Stimulated activated CD4-positive, alpha-beta T cell treated with anti-CD3 and anti-CD28 coated beads, TNF-alpha, amount 100 ng/mL, for 24 hours (primary cell): ENCODE measurements around the gene MFSD12.

Source experiments
- DNase-seq, 3 experiments: peaks; one replicate each; pipeline ENCODE4 v3.0.0-alpha.2; 2020; ENCODE audit warnings: low read depth in 3 of 3

MFSD12 gene

DNA sequence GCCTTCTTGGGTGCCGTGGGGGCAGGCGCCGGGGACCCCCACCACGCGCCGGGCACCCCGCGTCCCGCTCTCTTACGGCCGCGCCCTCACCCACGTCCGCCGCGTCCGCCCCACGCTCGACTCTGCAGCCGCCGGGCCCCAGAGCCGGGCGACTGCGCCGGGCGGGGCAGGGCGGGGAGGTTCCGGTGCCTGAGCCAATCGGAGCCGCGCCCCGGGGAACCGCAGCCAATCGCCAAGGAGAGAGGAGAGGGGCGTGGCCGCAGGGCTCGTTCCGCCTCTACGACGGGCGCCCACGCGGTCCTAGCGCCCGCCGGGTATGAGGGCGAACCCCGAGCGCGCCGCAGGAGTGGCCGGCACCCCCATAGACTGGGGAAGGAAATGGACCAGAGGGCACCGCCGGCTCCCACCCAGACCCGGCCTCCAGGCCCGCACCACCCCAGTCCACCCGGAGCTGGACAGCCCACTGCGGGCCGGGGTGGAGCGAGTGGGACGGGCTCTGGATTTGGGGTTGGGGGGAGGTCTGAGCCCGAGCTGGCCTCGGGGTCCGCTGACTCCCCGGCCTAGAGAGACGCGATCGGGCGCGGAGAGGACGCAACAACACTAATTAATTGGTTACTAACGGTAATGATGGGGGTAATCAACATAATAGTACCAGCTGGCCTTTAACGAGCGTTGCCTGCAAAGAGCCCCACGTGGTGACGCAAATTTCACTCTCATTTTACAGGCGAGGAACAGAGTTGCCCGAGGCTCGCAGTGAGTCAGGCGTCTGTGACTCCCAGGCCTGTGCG lies at the start of gene MFSD12:
MFSD12 (minus strand) TSS at position 126 of the 788 bp plus-strand sequence. CDS start 183 bp downstream, outside the sequence.
- peak; percentile 90 to 96 (median 94) for DNase-seq

DNA sequence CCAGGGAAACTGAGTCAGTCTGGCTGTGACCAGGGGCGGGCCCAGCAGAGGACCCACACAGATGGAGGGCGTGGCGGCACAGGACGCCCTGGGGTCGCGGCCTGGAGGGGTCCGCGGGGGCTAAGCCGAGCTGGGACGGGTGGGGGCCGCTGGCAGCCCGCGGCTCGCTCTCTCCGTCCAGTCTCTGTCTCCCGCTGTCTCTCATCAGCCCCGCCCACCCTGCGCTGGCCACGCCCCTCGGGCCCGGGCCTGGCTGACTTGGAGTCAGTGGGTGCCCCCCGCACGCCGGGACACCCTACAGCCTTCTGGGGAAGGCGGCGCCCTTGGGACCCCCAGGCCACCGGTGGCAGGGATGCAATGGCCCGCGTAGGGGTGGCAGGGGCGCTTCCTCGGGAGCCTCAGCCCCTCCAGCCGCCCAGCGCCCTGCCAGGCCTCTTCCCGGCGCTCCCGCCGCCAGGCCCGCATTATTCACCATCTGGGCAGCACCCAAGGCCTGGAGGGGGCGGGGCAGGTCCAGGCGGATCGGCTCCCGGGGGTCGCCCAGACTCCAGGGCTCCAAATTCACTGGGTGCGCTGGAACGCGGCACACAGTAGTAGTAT lies 49.4 kb upstream of the MFSD12 start, which contains the start of gene TBXA2R:
TBXA2R (minus strand) TSS at position 186 of the 600 bp plus-strand sequence. CDS start 6,241 bp downstream, outside the sequence.
- DNase-seq, result peak; percentile 38 to 70 (median 45)

DNA sequence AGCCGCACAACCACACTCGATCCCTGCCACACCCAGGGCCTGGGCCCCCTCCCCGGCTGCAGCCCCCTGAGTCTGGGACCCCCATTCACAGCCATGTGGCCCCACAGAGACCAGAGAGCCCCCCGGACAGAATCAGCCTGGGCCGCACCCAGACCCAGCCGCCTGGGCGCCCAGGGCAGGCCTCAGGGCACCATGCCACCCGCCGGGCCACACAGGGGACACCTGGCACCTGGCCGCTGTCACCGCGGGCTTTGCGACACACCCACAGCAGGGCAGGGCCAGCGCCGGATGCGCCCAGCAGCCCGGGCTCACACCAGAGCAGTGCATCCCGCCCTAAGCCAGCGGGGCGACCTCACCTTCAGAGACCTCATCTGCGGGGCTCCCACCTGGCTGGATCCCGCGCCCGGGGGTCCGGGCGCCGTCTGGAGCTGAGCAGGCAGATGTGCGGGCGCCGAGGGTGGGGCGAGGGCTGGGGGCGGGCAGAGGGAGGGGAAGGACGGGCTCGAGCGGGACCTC lies 48.8 kb upstream of the MFSD12 start:
- DNase-seq, result no peak

DNA sequence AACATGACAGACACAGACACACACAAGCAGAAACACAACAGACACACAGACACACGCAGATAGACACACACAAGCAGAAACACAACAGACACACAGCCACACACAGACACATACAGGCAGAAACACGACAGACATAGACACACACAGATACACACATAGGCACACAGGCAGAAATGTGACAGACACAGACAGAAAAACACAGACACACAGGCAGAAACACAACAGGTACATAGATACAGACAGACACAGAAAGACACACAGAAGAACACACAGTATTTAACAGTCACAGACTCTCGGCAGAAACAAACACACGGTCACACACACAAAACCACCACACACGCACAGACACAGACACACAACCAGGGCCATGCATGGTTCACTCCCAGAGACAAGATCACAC lies 48.4 kb upstream of the MFSD12 start:
- no peak for DNase-seq

DNA sequence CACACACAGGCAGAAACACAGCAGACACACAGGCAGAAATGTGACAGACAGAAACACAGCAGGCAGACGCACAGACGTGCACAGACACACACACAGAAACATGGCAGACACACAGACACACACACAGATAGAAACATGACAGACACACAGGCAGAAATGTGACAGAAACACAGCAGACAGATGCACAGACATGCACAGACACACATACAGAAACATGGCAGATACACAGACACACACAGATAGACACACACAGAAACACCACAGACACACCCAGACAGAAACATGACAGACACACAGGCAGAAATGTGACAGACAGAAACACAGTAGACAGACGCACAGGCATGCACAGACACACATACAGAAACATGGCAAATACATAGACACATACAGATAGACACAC lies 48.0 kb upstream of the MFSD12 start:
- no peak for DNase-seq

DNA sequence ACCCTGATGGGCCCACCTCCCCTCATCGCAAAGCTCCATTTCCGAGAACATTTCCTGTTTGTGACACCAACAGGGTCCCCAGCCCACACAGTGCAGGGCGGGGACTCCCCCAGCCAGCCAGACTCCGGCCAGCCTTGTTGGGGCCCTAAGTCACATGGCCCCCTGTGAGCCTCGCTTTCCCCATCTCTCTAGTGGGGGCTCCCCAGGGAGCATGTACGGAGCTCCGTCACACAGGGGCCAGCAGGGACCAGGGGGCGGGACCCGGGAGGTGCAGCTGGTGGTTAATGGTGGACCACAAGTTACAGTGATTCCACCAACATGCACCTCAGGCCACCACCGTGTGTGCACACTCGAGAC lies 47.6 kb upstream of the MFSD12 start:
- no peak for DNase-seq

DNA sequence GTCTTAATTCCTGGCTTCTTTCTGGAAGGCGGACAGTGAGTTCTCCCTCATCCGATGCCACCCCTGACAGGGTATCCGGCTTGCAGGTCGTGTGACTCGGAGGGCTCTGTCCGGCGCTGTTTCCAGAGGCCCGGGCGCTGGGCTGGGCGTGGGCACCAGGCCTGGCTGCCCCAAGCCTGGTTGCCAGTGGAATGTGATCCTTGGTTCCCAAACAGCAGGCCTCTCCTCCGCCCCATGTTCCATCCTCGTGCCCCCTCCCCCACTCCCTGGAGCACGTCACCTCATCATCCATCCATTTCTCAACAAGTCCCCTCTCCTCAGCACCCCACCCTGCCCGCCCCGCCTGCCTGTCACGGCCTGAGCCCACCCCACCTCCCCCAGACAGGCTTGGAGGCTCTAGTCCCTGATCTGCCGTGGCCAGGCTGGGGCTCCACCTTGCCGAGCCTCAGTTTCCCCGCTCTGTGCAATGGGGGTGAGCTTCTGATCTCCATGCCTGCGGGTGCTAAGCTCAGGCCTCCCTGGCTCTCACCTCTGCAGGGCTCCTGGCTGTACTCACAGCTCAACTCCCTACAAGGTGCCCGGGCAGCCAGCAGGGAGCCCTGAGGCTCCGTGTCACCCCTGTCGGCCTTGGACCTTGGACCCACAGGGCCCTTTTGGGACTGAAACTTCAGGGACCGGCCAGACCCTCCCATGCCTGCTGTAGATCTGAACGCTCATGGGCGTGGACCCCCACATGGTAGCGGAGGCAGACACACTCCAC lies 47.0 kb upstream of the MFSD12 start:
- no peak for DNase-seq

DNA sequence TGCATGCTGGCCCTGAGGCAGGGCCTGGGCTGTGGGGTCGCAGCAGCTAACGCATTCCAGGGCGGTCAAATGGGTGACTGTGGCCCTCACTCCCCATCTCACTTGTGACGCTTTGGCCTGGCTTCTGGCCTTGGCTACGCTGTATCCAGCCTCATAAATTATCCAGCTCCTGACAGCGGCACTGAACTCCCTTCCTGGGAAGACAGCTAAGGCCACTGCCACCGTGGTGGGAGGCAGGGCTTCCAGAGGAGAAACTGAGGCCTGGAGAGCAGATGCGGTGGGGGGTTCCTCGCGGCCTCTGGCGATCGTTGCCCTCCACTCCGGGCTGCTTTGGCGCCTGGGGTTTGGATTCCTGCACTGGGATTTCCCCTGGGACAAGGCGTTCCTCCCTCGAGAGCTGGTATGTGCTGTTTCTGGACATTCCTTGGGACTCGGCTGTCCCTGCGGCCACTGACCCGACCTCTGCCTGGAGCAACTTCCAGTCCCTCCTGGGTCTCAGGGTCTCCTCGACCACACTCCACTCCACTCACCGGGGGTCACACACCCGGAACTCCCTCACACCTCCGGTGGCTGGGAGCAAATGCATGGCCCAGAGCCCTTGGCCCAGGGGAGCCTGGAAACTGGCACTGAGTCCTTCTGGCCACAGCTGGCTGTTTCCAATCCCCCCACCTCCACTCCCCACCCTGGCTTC lies 45.9 kb upstream of the MFSD12 start:
- DNase-seq, result no peak

DNA sequence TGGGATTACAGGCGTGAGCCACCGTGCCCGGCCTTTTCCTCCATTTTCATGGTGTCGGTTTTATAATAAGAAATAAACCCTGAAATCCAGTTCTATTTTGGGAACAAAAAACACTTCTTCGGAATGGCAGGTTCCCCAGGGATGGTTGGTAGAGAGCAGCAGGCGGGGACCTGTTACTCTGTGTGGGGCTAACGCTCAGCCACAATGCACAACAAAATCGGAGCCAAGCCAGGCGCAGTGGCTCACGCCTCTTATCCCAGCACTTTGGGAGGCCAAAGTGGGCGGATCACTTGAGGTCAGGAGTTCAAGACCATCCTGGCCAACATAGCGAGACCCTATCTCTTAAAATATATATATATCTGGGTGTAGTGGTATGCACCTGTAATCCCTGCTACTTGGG lies 43.6 kb upstream of the MFSD12 start:
- DNase-seq, result no peak

DNA sequence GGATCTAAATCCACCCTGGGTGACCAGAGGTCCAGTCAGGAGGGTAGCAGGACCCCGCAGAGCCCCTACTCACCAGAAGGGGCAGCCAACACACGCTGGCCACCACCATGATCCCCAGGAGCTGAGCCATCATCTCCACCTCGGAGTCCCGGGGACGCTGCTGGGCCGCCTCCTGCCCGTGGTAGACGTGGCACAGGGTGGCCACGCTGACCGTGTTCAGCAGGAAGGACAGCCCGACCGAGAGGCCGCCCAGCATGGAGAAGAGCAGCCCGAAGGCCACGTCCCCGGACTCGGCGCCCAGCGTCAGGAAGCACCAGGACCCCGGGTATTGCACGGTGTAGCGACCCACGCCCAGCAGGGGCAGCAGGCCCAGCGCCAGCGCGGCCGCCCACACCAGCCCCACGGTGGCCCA lies 42.4 kb upstream of the MFSD12 start:
- DNase-seq, result no peak

DNA sequence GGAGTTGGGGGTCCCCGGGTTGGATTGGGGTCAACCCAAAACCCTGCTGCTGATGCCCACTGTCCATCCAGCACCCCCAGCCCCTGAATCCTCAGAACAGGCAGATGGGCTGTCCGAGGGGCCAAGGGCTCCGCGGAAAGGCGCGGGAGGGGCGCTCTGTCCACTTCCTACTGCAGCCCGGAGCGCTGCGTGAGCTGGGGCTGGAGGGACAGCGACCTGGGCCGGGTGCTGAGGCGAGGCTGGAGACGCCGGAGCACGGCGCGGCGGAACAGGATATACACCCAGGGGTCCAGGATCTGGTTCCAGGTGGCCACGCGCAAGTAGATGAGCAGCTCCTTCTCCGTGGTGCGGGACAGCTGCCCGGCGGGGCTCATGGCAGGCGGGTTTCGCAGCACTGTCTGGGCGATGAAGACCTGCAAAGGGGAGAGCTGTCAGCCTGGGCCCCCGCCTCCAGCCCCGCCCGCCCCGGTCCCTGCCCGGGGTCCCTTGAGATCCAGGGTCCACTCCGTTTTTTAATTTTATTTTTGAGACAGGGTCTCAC lies 38.2 kb upstream of the MFSD12 start:
- no peak for DNase-seq

DNA sequence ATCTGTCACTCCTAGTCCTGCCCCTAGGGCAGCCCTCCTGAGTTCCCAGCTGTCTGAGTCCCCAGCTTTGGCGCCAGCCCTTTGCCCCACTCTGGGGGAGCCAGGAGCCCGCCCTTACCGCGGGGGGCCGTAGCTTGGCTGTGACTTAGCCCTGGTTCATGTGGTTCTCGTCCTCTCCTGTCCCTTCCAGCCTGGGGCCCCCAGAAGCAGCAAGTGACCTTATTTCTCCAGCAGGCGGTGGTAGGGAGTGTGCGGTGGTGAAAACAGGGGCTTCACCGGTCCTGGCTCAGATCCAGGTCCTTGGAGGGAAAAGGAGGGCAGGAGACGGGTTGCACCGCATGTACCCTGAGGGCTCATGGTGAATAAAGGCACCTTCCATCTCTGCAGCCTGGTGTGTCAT lies 35.8 kb upstream of the MFSD12 start:
- no peak for DNase-seq

DNA sequence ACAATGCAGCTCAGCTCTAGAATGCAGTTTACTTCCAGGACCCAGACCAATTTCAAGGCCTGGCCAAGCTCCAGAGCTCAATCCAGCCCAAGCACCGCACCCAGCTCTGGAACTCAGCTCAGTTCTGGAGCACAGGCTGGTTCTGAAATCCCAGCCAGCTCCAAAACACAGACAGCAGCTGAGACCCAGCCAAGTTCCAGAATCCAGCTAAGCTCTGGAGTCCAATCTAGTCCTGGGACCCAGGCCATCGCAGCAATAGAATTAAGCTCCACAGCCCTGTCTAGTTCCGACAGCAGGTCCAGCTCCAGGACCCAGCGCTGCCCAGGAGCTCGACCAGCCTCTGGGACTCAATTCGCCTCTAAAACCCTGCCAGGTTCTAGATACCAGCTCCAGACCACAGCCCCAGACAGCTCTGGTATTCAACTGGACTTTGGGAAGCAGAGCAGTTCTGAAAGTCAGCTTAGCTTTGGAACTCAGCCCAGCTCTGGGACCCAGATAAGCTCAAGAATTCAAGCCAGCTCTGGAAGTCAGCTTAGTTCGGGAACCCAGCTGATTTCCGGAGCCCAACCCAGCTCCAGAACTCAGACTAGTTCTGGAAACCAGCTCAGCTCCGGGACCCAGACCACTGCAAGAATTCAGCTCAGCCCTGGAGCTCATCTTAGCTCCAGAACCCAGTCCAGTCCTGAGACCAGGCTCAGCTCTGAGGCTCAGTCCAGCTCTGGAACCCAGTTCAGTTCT lies 34.7 kb upstream of the MFSD12 start:
- no peak for DNase-seq

DNA sequence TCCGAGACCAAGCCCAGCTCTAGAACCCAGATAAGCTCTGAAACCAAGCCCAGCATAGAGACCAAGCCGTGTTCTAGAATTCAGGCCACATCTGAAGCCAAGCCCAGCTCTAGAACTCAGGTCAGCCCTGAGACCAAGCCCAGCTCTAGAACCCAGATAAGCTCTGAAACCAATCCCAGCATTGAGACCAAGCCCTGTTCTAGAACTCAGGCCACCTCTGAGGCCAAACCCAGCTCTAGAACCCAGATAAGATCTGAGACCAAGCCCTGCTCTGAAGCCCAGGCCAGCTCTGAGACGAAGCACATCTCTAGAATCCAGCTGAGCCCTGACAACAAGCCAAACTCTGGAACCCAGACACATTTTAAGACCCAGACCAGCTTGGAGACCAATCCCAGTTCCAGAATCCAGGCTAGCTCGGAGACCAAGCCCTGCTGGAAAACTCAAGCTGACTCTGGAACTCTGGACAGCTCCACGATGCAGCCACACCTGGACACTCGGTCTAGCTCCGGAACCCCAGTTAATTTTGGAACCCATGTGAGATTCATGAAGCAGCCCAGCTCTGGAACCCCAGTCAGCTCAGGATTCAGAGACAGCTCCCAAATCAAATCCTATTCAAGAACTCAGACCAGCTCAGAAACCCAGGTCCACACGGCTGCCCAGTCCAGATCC lies 33.7 kb upstream of the MFSD12 start:
- no peak for DNase-seq

DNA sequence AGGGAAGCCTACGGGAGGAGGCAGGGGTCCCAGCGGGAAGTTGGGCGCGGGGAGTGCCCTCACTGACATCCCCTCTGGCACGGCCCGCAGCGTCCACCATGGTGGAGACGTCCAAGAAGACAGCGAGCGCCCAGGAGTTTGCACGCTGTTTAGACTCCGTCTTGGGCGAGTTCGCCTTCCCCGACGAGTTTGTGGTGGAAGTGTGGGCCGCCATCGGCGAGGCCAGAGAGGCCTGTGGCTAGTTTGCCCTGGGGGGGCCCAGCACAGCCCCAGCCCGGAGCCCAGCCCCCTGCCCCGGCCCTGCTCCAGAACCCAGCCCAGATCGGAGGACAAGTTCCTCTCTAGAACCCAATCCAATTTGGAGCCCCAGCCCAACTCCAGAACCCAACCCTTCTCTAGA lies 32.6 kb upstream of the MFSD12 start:
- no peak for DNase-seq

DNA sequence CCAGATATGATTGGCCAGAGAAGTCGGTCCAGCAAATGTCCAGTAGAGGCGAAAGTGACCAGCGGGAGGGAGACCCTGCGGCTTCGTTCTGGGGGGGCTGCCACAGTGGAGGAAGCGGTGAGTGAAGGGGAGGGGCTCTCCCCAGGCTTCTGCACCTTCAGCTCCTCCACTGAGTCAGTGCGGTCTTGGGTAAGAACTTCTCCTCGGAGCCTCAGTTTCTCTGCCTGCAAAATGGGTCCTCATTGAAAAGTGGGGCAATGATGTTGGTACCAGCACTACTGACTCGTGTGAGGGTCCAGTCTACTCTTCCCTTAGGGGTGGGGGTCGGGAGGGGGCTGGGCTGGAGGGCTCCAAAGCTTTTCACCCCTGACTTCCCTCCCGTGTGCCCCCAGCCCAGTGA lies 32.1 kb upstream of the MFSD12 start:
- DNase-seq, result no peak

DNA sequence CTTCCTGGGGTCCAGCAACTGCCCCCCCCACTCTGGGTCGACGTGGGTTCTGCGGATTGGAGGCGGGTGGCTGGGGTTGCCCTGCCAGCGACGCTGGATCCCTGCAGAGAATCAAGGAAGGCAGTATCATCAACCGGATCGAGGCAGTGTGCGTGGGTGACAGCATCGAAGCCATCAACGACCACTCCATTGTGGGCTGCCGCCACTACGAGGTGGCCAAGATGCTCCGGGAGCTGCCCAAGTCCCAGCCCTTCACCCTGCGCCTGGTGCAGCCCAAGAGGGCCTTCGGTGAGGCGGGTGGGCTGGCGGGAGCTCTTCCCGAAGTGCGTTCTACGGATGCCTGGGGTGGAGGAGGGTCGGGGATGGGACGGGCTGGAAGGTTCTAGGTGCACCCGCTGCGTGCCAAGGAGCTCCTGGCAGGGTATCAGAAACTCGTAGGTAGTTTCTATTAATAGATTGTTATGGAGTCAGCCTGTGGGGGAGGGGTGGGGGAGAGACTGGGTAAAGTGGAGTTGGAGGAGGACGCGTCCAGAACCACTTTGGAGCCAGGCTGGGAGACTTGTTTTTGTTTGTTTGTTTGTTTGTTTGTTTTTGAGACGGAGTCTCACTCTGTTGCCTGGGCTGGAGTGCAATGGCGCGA lies 29.4 kb upstream of the MFSD12 start:
- no peak for DNase-seq

DNA sequence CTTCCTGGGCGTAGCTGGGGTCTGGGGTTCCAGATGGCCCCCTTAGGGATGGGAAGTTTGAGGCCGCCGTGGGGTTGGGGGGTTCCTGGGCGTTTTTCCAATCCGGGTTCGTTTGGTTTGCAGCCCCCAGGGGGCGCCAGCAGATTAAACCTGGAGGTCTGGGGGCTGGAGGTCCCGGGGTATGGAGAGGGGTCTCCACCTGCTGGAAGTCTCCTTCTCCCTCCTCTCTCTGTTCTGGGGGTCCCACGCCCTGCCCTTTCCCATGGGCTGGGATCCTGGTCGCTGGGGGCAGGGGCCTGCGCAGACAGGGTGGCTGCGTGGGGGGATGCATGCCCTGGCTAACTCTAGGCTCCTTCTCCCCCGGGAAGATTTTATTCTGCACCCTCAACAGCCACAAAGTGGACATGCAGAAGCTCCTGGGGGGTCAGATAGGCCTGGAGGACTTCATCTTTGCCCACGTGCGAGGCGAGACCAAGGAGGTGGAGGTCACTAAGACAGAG lies 28.8 kb upstream of the MFSD12 start:
- DNase-seq, result no peak

DNA sequence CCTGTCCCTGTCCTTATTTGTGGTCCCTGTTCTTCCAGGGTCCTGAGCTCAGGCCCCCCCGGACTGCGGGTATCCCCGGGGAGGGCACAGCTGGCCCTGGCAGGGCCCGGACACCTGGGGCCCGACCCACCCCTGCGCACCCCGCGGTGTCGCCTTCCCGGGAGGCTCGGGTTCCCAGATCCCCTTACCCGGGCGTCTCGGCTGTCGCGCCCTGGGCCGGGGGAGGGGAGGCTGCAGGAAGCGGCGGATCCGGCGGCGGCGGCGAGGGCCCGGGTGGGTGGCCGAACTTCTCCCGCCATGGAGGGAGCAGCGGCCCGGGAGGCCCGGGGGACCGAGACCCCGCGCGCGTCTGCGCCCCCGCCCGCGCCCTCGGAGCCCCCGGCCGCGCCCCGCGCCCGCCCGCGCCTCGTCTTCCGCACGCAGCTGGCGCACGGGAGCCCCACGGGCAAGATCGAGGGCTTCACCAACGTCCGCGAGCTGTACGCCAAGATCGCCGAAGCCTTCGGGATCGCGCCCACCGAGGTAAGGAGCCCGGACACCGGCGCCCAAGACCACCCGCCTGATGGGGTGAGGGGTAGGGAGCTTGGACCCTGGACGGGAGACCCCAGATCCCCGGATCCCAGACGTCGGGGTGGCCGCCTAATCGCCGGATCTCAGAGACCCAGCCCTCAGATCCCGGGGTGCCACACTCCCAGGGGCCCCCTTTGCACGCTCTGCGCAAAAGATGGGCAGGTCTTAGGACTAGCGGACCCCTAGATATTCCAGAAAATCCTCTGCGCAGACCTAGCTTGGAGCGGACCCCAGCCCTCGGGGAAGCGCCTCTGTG lies 28.1 kb upstream of the MFSD12 start, which contains the start of gene GIPC3:
GIPC3 (plus strand) TSS at position 178 of the 826 bp plus-strand sequence; CDS start at position 298, 120 bp downstream.
- DNase-seq, result no peak
